Nucleus accumbens (tissue), 56 donors: Measurements from ENCODE around the gene PCDHA12.
"Not testable (repeated sequence)": the region's sequence is repeated elsewhere in the genome, so short reads cannot be mapped to it uniquely, and the experiment has no call there.

Experiments used
- DNase-seq, 56 donors: peaks; one replicate each; lab custom pipeline; 2025; lab: John Stamatoyannopoulos, UW

The PCDHA12 gene

GRCh38 chr5:140857177-140857986 lies 17.7 kb upstream of the PCDHA12 start:
- DNase-seq: no peak

DNA sequence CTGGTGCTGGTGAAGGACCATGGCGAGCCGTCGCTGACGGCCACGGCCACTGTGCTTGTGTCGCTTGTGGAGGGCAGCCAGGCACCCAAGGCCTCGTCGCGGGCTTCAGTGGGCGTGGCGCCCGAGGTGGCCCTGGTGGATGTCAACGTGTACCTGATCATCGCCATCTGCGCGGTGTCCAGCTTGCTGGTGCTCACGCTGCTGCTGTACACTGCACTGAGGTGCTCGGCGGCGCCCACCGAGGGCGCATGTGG lies 17.2 kb upstream of the PCDHA12 start:
- DNase-seq: no peak

GRCh38 chr5:140862441-140863295 lies 12.4 kb upstream of the PCDHA12 start:
- no peak for DNase-seq

DNA sequence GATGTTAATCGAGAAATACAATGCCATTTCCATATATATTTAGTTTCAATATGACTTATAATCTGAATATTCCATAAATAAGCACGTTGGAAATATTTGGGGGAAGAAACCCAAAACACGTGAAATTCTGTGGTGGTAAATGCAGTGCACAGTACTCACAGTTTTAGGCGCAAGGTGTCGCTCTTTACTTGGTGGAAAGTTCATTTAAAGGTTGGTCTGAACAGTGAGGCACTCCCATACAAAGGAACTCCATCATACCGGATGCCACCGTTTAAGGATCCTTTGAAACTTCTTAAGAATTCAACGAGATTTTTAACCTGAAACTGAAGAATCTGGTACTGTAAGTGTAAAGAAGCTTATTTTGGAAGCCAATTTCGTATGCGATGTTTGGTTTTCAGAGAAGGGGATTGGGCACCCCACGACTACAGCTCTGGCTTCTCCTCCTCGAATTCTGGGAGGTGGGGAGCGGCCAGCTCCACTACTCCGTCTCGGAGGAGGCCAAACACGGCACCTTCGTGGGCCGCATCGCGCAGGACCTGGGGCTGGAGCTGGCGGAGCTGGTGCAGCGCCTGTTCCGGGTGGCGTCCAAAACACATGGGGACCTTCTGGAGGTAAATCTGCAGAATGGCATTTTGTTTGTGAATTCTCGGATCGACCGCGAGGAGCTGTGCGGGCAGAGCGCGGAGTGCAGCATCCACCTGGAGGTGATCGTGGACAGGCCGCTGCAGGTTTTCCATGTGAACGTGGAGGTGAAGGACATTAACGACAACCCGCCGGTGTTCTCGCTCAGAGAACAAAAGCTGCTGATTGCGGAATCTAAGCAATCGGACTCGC lies 6.2 kb upstream of the PCDHA12 start, which contains the start of gene PCDHA11:
PCDHA11 (plus strand) TSS at position 237 of the 834 bp plus-strand sequence; CDS start at position 384, 147 bp downstream.
- DNase-seq: peak in 2 of 56 donors; percentile 19 to 26

GRCh38 chr5:140869555-140869886 lies 5.6 kb upstream of the PCDHA12 start:
- no peak for DNase-seq

DNA sequence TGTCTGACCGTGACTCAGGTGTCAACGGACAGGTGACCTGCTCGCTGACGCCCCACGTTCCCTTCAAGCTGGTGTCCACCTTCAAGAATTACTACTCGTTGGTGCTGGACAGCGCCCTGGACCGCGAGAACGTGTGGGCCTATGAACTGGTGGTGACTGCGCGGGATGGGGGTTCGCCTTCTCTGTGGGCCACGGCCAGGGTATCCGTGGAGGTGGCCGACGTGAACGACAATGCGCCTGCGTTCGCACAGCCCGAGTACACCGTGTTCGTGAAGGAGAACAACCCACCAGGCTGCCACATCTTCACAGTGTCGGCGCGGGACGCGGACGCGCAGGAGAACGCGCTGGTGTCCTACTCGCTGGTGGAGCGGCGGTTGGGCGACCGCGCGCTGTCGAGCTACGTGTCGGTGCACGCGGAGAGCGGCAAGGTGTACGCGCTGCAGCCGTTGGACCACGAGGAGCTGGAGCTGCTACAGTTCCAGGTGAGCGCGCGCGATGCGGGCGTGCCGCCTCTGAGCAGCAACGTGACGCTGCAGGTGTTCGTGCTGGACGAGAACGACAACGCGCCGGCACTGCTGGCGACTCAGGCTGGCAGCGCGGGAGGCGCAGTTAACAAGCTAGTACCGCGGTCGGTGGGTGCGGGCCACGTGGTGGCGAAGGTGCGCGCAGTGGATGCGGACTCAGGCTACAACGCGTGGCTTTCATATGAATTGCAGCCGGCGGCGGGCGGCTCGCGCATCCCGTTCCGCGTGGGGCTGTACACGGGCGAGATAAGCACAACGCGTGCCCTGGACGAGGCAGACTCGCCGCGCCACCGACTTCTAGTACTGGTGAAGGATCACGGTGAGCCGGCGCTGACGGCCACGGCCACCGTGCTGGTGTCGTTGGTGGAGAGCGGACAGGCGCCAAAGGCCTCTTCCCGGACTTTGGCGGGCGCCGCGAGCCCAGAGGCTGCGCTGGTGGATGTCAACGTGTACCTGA lies 4.6 kb upstream of the PCDHA12 start:
- no peak for DNase-seq

- DNase-seq: not testable (repeated sequence)
These were observed 1.6 kb downstream of the PCDHA12 start for GRCh38 chr5:140876541-140877261.

DNA sequence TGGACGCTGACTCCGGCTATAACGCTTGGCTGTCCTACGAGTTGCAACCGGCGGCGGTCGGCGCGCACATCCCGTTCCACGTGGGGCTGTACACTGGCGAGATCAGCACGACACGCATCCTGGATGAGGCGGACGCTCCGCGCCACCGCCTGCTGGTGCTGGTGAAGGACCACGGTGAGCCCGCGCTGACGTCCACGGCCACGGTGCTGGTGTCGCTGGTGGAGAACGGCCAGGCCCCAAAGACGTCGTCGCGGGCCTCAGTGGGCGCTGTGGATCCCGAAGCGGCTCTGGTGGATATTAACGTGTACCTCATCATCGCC lies 2.1 kb downstream of the PCDHA12 start:
- DNase-seq: no peak

DNA sequence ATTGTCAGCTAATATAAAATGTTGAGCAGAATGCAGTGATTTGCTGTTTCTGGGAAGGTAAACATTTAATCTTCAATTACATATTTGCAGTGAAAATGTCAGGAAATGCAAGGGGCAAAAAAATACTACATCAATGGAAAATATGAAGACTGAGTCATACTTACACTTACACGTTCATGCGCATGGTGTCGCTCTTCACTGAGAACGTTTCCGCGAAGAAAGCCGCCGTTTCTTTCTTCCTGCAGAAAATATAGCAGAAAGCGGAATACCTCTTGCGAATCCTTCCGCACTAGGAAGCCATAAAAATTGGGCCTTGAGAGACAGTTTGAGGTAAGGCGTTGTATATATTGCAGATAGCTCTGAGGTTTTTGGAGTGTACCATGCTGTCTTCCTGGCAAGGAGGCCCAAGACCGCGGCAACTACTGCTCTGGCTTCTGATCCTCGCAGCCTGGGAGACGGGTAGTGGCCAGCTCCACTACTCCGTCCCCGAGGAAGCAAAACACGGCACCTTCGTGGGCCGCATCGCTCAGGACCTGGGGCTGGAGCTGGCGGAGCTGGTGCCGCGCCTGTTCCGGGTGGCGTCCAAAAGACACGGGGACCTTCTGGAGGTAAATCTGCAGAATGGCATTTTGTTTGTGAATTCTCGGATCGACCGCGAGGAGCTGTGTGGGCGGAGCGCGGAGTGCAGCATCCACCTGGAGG lies 6.9 kb downstream of the PCDHA12 start, which contains the start of gene PCDHA13:
PCDHA13 (plus strand) TSS at position 236 of the 702 bp plus-strand sequence; CDS start at position 381, 145 bp downstream.
- DNase-seq: peak in 6 of 56 donors; percentile 2 to 16 (median 13)

DNA sequence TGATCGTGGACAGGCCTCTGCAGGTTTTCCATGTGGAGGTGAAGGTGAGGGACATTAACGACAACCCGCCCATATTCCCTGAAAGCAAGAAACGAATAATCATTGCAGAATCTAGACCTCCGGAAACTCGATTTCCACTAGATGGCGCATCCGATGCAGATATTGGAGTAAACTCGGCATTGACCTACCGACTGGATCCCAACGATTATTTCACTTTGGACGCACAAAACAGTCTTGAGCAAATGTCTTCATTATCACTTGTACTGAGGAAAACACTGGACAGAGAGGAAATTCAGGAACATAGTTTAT lies 7.4 kb downstream of the PCDHA12 start:
- peak in 6 of 56 donors; percentile 1 to 34 (median 22) for DNase-seq

GRCh38 chr5:140883373-140883772 lies 8.3 kb downstream of the PCDHA12 start:
- no peak for DNase-seq

- DNase-seq: no peak
These were observed 9.0 kb downstream of the PCDHA12 start for GRCh38 chr5:140883927-140884697.

DNA sequence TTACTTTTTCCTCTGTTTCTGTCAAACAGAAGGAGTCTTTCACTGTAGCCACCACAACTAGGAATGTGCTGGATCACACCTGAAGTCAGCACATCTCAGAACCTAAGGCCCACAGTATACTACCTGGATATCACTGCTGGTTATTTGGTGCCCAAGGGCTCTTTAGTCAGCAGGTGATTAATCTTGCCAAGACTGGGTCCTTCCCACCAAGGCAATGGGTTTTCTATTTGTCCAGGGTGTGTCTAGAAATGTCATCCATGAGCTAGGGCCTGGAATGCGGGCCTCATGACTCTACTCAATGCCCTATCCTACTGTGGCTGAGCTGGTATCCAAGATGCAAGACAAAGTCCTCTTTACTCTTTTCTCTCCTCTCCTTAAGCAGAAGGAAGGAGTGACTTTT lies 41.2 kb downstream of the PCDHA12 start:
- DNase-seq: no peak

DNA sequence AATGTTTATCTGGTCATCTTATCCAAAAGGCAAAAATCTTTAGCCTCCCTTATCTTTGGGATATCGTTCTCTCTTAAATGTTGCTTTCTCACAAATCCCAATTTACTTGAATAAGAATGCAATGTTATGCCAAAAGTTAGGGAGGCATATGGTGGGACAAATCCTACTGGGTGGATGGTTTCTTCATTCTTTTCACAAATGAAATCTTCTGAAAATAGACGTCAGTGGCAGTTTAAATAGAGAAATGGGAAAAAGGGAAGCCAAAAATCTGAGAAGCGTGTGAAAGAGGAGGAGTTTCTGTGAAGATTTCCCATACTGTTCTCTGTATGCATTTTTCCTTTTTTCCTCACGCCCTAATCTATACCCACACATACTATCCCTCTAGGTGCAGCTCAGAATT lies 48.5 kb downstream of the PCDHA12 start:
- no peak for DNase-seq

DNA sequence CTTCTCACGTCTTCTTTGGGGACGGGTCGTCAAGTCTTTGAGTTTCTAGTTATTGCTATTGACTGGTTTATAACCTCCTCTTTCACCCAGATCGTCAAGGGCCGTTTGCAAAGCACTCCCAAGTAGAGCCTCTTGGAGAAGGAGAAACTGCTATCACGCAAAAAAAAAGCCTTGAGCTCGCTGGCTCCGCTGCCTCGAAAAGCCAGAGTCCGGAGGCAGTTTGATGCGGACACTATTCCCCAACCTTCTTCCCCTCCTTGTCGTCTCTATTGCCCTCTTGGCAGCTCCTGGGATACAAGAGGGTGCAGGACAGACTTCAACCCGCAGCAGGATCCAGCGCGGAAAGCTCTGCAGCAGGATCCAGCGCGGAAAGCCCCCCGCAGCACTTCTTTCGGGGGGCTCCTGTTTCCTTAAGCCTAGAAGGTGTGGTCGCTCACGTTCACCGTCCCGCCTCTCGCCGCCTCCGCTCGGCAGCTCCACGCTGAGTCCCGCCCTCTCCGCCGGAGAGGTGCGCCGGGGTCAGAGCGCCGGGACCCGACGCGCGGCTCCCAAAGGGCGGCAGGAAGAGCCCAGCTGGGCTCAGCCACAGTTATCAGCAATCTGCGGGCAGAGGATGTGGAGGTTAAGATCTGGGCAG lies 50.8 kb downstream of the PCDHA12 start, which contains the start of gene PCDHAC1:
PCDHAC1 (plus strand) TSS at position 494 of the 637 bp plus-strand sequence. CDS start 594 bp downstream, outside the sequence.
- peak in 9 of 56 donors; percentile 16 to 54 (median 34) for DNase-seq

DNA sequence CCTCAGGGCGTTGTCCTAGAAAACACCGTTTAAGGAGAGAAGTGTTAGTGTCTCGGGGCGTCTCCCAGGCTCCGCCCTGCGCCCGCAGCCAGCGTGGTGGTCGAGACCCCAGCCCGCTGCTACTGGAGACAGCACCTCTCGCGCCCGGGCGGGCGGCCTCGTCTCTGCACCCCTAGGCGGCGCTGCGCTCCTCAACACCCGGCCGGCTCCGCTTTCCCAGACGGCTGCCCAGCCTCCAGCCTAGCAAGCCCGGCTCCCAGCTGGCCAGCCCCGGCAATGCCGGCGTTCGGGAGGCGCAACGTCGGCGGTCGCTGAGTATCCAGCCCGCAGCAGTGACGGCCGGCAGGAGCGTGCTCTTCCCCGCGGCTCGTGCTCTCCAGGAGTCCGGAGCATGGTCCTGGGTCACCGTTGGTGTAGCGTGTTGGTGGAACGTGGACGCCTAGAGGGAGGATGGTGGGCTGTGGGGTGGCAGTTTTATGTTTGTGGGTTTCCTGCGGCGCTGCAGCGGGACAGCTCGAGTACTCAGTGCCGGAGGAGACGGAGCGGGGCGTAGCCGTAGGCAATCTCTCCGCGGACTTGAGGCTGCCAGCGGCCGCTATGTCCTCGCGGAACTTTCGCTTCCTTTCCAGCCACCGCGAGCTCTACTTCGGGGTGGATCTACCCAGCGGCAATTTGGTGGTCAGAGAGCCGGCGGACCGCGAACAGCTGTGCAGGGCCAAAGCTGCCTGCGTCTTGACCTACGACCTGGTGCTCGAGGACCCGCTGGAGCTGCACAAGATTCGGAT lies 51.5 kb downstream of the PCDHA12 start:
- DNase-seq: peak in 52 of 56 donors; percentile 9 to 86 (median 58)
